DND-41 (cell line): ENCODE measurements around the gene BDNF.

Source experiments
- ATAC-seq: fragments of 200-7000 bp; cut with Tn5 transposase; 3 replicates; pipeline ENCODE4 v1.9.1; 2021; ENCODE audit warnings: low read depth; ENCODE audit not compliant: insufficient read depth
- DNase-seq: peaks from one replicate; pipeline ENCODE4 v3.0.0-alpha.2; 2020
- H2AFZ ChIP-seq: 2 replicates; pipeline ENCODE4 v1.6.0; 2012; ENCODE audit warnings: low read depth, low read length
- H3K27ac ChIP-seq: 2 replicates; pipeline ENCODE4 v1.5.1; 2012; ENCODE audit warnings: low read length, inconsistent platforms
- H3K27me3 ChIP-seq: fragments of 200-600 bp; sonication (generic); 2 replicates; pipeline ENCODE4 v1.6.0; 2012; ENCODE audit warnings: low read length, mild to moderate bottlenecking, inconsistent platforms; ENCODE audit not compliant: insufficient read depth, poor library complexity
- H3K36me3 ChIP-seq: 2 replicates; pipeline ENCODE4 v1.5.1; 2012; ENCODE audit warnings: low read length, inconsistent platforms; ENCODE audit not compliant: insufficient read depth
- H3K4me1 ChIP-seq: 2 replicates; pipeline ENCODE4 v1.5.1; 2012; ENCODE audit warnings: mild to moderate bottlenecking, low read length; ENCODE audit not compliant: insufficient read depth
- H3K4me2 ChIP-seq: 2 replicates; pipeline ENCODE4 v1.6.0; 2012; ENCODE audit warnings: mild to moderate bottlenecking, moderate library complexity, low read length, inconsistent platforms; ENCODE audit not compliant: insufficient read depth
- H3K4me3 ChIP-seq, 2 experiments: fragments of 200-600 bp in 1 of 2; shearing (Covaris generic) in 1 of 2; 2 replicates each; pipeline ENCODE4 v1.5.1; 2012 to 2016; ENCODE audit warnings: inconsistent platforms in 2 of 2, low read length in 2 of 2, mild to moderate bottlenecking in 2 of 2, low read depth in 1 of 2, moderate library complexity in 1 of 2
- H3K79me2 ChIP-seq: 2 replicates; pipeline ENCODE4 v1.6.0; 2012; ENCODE audit warnings: low read length, inconsistent platforms; ENCODE audit not compliant: insufficient read depth
- H3K9ac ChIP-seq: 2 replicates; pipeline ENCODE4 v1.6.0; 2012; ENCODE audit warnings: low read depth, mild to moderate bottlenecking, inconsistent platforms, low read length, moderate library complexity
- H3K9me3 ChIP-seq: 2 replicates; pipeline ENCODE4 v1.5.1; 2012; ENCODE audit warnings: low read length, moderate library complexity, mild to moderate bottlenecking, inconsistent platforms; ENCODE audit not compliant: insufficient read depth, severe bottlenecking
- H4K20me1 ChIP-seq: 2 replicates; pipeline ENCODE4 v1.6.0; 2012; ENCODE audit warnings: low read length; ENCODE audit not compliant: insufficient read depth
- EZH2 ChIP-seq: IDR thresholded peaks from 3 replicates; pipeline ENCODE4 v1.6.1; 2012; ENCODE audit warnings: borderline replicate concordance, low read depth, mild to moderate bottlenecking, moderate library complexity, low read length, inconsistent platforms; ENCODE audit not compliant: severe bottlenecking
- TF ChIP-seq, protein P1 (sequence below): IDR thresholded peaks from 2 replicates; pipeline ENCODE4 v1.5.1; 2012; ENCODE audit warnings: borderline replicate concordance, low read length, moderate library complexity, mild to moderate bottlenecking; ENCODE audit not compliant: poor library complexity, severe bottlenecking; ENCODE audit errors: extremely low read depth

BDNF gene

DNA sequence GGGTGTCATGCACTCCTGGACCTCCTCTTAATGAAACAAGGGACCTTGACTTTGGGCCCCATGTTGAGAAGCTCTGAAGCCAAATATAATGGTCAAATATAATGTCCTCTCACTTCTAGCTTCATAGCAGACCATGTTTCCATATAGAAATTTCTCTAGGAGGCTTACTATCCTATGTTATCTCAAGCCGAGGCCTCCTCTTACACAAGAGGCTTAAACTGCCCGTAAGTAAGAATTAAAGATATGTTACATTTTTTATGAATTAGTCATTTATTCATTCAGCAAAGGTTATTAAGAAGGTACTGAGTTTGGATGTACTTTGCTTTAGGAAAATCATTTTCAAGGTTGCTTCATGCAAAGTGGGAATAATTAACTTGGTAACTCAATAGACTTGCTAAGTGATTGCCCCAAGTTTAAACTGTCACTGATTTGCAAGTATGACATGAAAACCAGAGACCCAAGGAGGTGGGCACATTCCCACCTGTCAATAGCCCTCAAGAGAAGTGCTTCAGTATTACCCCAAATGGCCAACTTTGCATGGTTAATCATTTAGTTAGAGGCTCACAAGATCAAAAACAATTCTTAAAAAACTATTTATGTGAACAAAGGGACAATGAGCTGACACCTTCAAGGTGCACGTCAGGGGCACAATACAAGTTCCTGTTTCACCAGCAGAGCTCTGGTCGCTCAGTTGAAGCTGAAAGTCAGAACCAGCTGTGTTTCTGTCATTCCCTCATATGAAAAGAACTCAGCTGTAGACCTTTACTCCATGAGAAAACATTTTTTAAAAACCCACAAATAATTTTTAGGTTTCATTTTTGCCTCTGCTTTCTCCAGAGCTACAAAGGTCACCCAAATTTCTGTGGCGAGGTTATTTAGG, 20.9 kb downstream of the BDNF start:
- no peaks in the 10 kb centered on the region for H4K20me1 ChIP-seq
- no peak for ATAC-seq
- no peak overlapping the region for H3K27ac ChIP-seq

DNA sequence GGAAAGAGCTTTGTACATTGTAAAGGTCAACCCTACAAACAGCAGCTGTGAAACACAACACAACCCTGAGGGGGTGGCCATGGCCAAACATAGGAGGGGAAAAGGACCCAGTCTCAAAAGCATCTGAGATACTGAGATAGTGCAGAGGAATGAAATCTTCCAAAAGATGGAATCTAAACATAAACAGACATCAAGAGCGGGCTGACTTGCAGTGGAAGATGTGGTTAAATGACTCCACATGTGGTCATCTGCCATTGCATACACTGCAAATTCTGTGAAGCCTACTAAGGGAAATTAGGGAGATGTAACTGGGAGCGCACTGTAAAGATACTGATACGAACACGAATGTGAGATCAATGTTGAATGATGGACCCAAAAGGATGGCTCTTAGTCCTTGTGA, 22.0 kb downstream of the BDNF start:
- no peak for ATAC-seq
- Histone ChIP-seq H3K4me1 (no peaks in the 10 kb centered on the region), H3K79me2 (no peaks in the 10 kb centered on the region), H3K9me3 (no peaks in the 10 kb centered on the region), H3K4me3 (no peak overlapping the region), H3K9ac (no peak overlapping the region), H3K36me3 (no peaks in the 10 kb centered on the region), H3K27ac (no peak overlapping the region), H4K20me1 (no peaks in the 10 kb centered on the region), H2AFZ (no peak overlapping the region), H3K4me2 (no peak overlapping the region), H3K27me3 (no peaks in the 10 kb centered on the region)
- TF ChIP-seq EZH2 = no peak
- TF ChIP-seq, protein P1, sequence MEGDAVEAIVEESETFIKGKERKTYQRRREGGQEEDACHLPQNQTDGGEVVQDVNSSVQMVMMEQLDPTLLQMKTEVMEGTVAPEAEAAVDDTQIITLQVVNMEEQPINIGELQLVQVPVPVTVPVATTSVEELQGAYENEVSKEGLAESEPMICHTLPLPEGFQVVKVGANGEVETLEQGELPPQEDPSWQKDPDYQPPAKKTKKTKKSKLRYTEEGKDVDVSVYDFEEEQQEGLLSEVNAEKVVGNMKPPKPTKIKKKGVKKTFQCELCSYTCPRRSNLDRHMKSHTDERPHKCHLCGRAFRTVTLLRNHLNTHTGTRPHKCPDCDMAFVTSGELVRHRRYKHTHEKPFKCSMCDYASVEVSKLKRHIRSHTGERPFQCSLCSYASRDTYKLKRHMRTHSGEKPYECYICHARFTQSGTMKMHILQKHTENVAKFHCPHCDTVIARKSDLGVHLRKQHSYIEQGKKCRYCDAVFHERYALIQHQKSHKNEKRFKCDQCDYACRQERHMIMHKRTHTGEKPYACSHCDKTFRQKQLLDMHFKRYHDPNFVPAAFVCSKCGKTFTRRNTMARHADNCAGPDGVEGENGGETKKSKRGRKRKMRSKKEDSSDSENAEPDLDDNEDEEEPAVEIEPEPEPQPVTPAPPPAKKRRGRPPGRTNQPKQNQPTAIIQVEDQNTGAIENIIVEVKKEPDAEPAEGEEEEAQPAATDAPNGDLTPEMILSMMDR = no peak
- DNase-seq = no peak

More for the DNA sequence above, 20.9 kb downstream of the BDNF start:
- Histone ChIP-seq H3K79me2 (no peaks in the 10 kb centered on the region), H3K36me3 (no peaks in the 10 kb centered on the region), H3K4me3 (no peak overlapping the region), H3K4me1 (no peaks in the 10 kb centered on the region), H3K27me3 (no peaks in the 10 kb centered on the region), H3K9me3 (no peaks in the 10 kb centered on the region), H2AFZ (no peak overlapping the region), H3K9ac (no peak overlapping the region), H3K4me2 (no peak overlapping the region)
- DNase-seq = no peak
- TF ChIP-seq, protein P1 = no peak
- no peak for TF ChIP-seq EZH2

DNA sequence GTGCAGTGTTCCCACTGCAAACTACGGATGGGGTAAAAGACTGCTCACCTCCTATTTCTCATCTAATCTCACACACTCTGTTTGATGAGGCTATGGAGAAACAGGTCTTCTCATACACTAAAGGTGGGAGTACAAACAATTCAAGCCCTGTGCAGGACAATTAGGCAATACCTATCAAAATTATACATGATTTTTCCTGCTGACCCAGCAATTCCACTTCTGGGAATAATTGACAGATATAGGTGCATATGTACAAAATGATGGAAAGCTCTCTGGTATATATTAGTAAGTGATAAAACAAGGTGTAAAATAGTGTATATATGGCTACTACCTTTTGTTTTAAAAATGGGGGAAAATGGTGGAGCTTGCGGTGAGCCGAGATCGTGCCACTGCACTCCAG, 23.1 kb downstream of the BDNF start:
- TF ChIP-seq EZH2 = no peak
- TF ChIP-seq, protein P1 = no peak
- Histone ChIP-seq H3K27ac (no peak overlapping the region), H2AFZ (no peak overlapping the region), H3K4me2 (no peak overlapping the region), H3K36me3 (no peaks in the 10 kb centered on the region), H3K79me2 (no peaks in the 10 kb centered on the region), H3K27me3 (no peaks in the 10 kb centered on the region), H3K4me3 (no peak overlapping the region), H3K9me3 (no peaks in the 10 kb centered on the region), H3K4me1 (no peaks in the 10 kb centered on the region), H3K9ac (no peak overlapping the region), H4K20me1 (no peaks in the 10 kb centered on the region)
- ATAC-seq (no peak), DNase-seq (no peak)
